Measurements from ENCODE around the gene DACT1. TPM values are rescaled to one million over a fixed set of nuclear protein-coding genes. Genes with fewer than 3 reads are reported as not detected.
"Not testable (repeated sequence)": the region's sequence is repeated elsewhere in the genome, so short reads cannot be mapped to it uniquely, and the experiment has no call there.

DACT1 gene
- 10 to 100 TPM; 36.1 to 50.9 TPM for total RNA-seq

- Histone ChIP-seq H3K4me3 (peak within 1 kb of the TSS; percentile 92), H3K27ac (peak within 1 kb of the TSS; percentile 99), H3K27me3 (replicated peaks; ENCODE audit: insufficient read depth) (no peaks in the 10 kb centered on the region), H3K4me1 (ENCODE audit: control insufficient read depth in 1 of 2, low read depth in 2 of 2) (peaks cover 17 to 51% of the 10 kb centered on the region in 2 donors), H3K36me3 (peaks cover 16% of the 10 kb centered on the region), H3K9me3 (no peaks in the 10 kb centered on the region)
- TF ChIP-seq CTCF (IDR thresholded peaks at IDR 0.05) = no peak
- DNase-seq (ENCODE audit: low spot score) = peak; percentile 14
- peak; percentile 40 for ATAC-seq (ENCODE audit: insufficient number of reproducible peaks, low FRiP score, low read depth)
Measured at GRCh38 chr14:58637391-58638230, at the start of gene DACT1. Gene DACT1 (plus strand): TSS chr14:58637962. CDS start chr14:58638203, 241 bp downstream.

GRCh38 chr14:58588321-58588720, 49.4 kb upstream of the DACT1 start:
- not testable (repeated sequence) for H3K9me3 ChIP-seq; H3K27me3 ChIP-seq (replicated peaks; ENCODE audit: insufficient read depth); H3K27ac ChIP-seq; H3K36me3 ChIP-seq; H3K4me1 ChIP-seq (ENCODE audit: control insufficient read depth in 1 of 2, low read depth in 2 of 2); ATAC-seq (ENCODE audit: insufficient number of reproducible peaks, low FRiP score, low read depth); DNase-seq (ENCODE audit: low spot score); H3K4me3 ChIP-seq

- DNase-seq (ENCODE audit: low spot score) = no peak
- H3K27ac ChIP-seq = no peak overlapping the region
- H3K27me3 ChIP-seq (replicated peaks; ENCODE audit: insufficient read depth) = no peaks in the 10 kb centered on the region
- H3K9me3 ChIP-seq = no peaks in the 10 kb centered on the region
- ATAC-seq (ENCODE audit: insufficient number of reproducible peaks, low FRiP score, low read depth) = no peak
- H3K4me1 ChIP-seq (ENCODE audit: control insufficient read depth in 1 of 2, low read depth in 2 of 2) = no peaks in the 10 kb centered on the region
- no peak overlapping the region for H3K4me3 ChIP-seq
- no peaks in the 10 kb centered on the region for H3K36me3 ChIP-seq
- no peak for TF ChIP-seq CTCF (IDR thresholded peaks at IDR 0.05)
Measured at GRCh38 chr14:58593977-58594376, 43.8 kb upstream of the DACT1 start.

- Histone ChIP-seq H3K9me3 (no peaks in the 10 kb centered on the region), H3K4me3 (no peak overlapping the region), H3K27me3 (replicated peaks; ENCODE audit: insufficient read depth) (no peaks in the 10 kb centered on the region), H3K27ac (no peak overlapping the region), H3K36me3 (no peaks in the 10 kb centered on the region), H3K4me1 (ENCODE audit: control insufficient read depth in 1 of 2, low read depth in 2 of 2) (no peaks in the 10 kb centered on the region)
- TF ChIP-seq CTCF (IDR thresholded peaks at IDR 0.05) = no peak
- DNase-seq (ENCODE audit: low spot score) (no peak), ATAC-seq (ENCODE audit: insufficient number of reproducible peaks, low FRiP score, low read depth) (no peak)
Measured at GRCh38 chr14:58597041-58597440, 40.7 kb upstream of the DACT1 start.

- ATAC-seq (ENCODE audit: insufficient number of reproducible peaks, low FRiP score, low read depth) (no peak), DNase-seq (ENCODE audit: low spot score) (no peak)
- Histone ChIP-seq H3K27me3 (replicated peaks; ENCODE audit: insufficient read depth) (no peaks in the 10 kb centered on the region), H3K9me3 (no peaks in the 10 kb centered on the region), H3K36me3 (no peaks in the 10 kb centered on the region), H3K27ac (no peak overlapping the region), H3K4me1 (ENCODE audit: control insufficient read depth in 1 of 2, low read depth in 2 of 2) (no peaks in the 10 kb centered on the region), H3K4me3 (no peak overlapping the region)
- TF ChIP-seq CTCF (IDR thresholded peaks at IDR 0.05) = no peak
Measured at GRCh38 chr14:58598028-58598803, 39.5 kb upstream of the DACT1 start.
